ENCODE results near the gene NTN1.
A peak's percentile ranks its signal among the peaks of the same experiment; 100 is the strongest.
"Not testable (repeated sequence)": the region's sequence is repeated elsewhere in the genome, so short reads cannot be mapped to it uniquely, and the experiment has no call there.

NTN1 gene

GRCh38 chr17:9021158-9021991, at the start of gene NTN1:
NTN1 (plus strand) TSS chr17:9021510; CDS start chr17:9022374, 864 bp downstream.
- DNase-seq = no peak

- DNase-seq = no peak
These were observed 46.1 kb upstream of the NTN1 start for GRCh38 chr17:8975091-8975725.

- DNase-seq = no peak
These were observed 44.7 kb upstream of the NTN1 start for GRCh38 chr17:8976638-8977037.

- no peak for DNase-seq
These were observed 41.6 kb upstream of the NTN1 start for GRCh38 chr17:8979715-8980114.

GRCh38 chr17:8981443-8981842, 39.9 kb upstream of the NTN1 start:
- DNase-seq = no peak

GRCh38 chr17:8984225-8984624, 37.1 kb upstream of the NTN1 start:
- not testable (repeated sequence) for DNase-seq

GRCh38 chr17:8985054-8985701, 36.1 kb upstream of the NTN1 start:
- DNase-seq = no peak

GRCh38 chr17:8986295-8986694, 35.0 kb upstream of the NTN1 start:
- DNase-seq = no peak

GRCh38 chr17:8988263-8988935, 32.9 kb upstream of the NTN1 start:
- DNase-seq = not testable (repeated sequence)

- no peak for DNase-seq
These were observed 29.6 kb upstream of the NTN1 start for GRCh38 chr17:8991514-8992285.

GRCh38 chr17:8994319-8994718, 27.0 kb upstream of the NTN1 start:
- no peak for DNase-seq

- DNase-seq = no peak
These were observed 25.6 kb upstream of the NTN1 start for GRCh38 chr17:8995711-8996110.

- peak; percentile 8 for DNase-seq
These were observed 23.2 kb upstream of the NTN1 start for GRCh38 chr17:8997994-8998628.

- no peak for DNase-seq
These were observed 19.8 kb upstream of the NTN1 start for GRCh38 chr17:9001559-9001958.

- no peak for DNase-seq
These were observed 19.1 kb upstream of the NTN1 start for GRCh38 chr17:9002227-9002605.

GRCh38 chr17:9002606-9003354, 18.5 kb upstream of the NTN1 start:
- DNase-seq = no peak

GRCh38 chr17:9003355-9004131, 17.8 kb upstream of the NTN1 start:
- no peak for DNase-seq

- DNase-seq = no peak
These were observed 17.0 kb upstream of the NTN1 start for GRCh38 chr17:9004132-9004960.

GRCh38 chr17:9004961-9005285, 16.4 kb upstream of the NTN1 start:
- DNase-seq = no peak
